Midbrain (tissue), 1 donor: ENCODE measurements around the gene CRYGN.

Experiments
- DNase-seq: peaks from one replicate; lab custom pipeline; 2025; lab: John Stamatoyannopoulos, UW

Gene CRYGN

GRCh38 chr7:151379534-151380198 lies 60.3 kb downstream of the CRYGN start:
- DNase-seq = no peak

DNA sequence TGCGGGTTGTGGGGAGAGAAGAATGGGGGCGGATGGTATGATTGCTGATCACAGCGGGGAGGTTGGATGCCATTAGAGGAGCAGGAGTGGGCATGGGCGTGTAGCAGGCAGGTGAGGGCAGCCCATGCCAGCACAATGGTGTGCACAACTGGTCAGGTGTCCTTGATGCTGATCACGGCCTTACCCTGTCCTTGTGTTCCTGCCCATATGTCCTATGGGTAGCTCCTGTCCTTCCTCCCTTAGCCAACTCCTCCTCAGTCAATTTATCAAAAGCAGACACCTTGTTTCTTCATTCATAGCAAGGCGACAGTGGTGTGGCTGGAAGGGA lies 60.8 kb downstream of the CRYGN start:
- no peak for DNase-seq
